ENCODE results near the gene RSPH6A. TPM values are rescaled to one million over a fixed set of nuclear protein-coding genes. Genes with fewer than 3 reads are reported as not detected.

RSPH6A gene
- total RNA-seq, 4 donors from 2014 or later, result 0.30 TPM; not detected in 3

- Histone ChIP-seq H3K4me1 (no peaks in the 10 kb centered on the region), H3K9me3 (no peaks in the 10 kb centered on the region), H3K27me3 (no peaks in the 10 kb centered on the region), H3K4me3 (no peak overlapping the region), H3K27ac (no peak overlapping the region), H3K36me3 (peaks cover 8 to 97% (median 42%) of the 10 kb centered on the region in 3 donors)
- TF ChIP-seq POLR2A (IDR thresholded peaks at IDR 0.05), result no peak
- no peak for TF ChIP-seq CTCF (IDR thresholded peaks at IDR 0.05)
- no peak for TF ChIP-seq EP300 (IDR thresholded peaks at IDR 0.05)
- no peak for DNase-seq (ENCODE audit: low spot score in 2 of 2)
- WGBS, 2 donors, result 86 to 93% methylated on average over 10 of the region's 10 CpGs
Observed at GRCh38 chr19:45852145-45852750, 37.1 kb upstream of the RSPH6A start.

- no peak for DNase-seq (ENCODE audit: low spot score in 2 of 2)
- WGBS, 2 donors, result 90 to 91% methylated on average over 4 of the region's 4 CpGs
Observed at GRCh38 chr19:45848922-45849321, 33.8 kb upstream of the RSPH6A start.

GRCh38 chr19:45847663-45848062 lies 32.6 kb upstream of the RSPH6A start:
- 85 to 88% methylated on average over 13 of the region's 13 CpGs for WGBS, 2 donors
- Histone ChIP-seq H3K4me1 (no peaks in the 10 kb centered on the region), H3K36me3 (peaks cover 11 to 100% (median 44%) of the 10 kb centered on the region in 3 donors), H3K27me3 (no peaks in the 10 kb centered on the region), H3K9me3 (no peaks in the 10 kb centered on the region), H3K27ac (no peak overlapping the region), H3K4me3 (no peak overlapping the region)
- DNase-seq (ENCODE audit: low spot score in 2 of 2), result no peak
- TF ChIP-seq CTCF (IDR thresholded peaks at IDR 0.05) (no peak), EP300 (IDR thresholded peaks at IDR 0.05) (no peak), POLR2A (IDR thresholded peaks at IDR 0.05) (no peak)

More at GRCh38 chr19:45848922-45849321, 33.8 kb upstream of the RSPH6A start:
- no peaks in the 10 kb centered on the region for H3K27me3 ChIP-seq
- H3K36me3 ChIP-seq, result peaks cover 8 to 100% (median 42%) of the 10 kb centered on the region in 3 donors
- no peak overlapping the region for H3K4me3 ChIP-seq
- H3K9me3 ChIP-seq, result no peaks in the 10 kb centered on the region
- no peaks in the 10 kb centered on the region for H3K4me1 ChIP-seq
- H3K27ac ChIP-seq, result no peak overlapping the region
- TF ChIP-seq CTCF (IDR thresholded peaks at IDR 0.05), result no peak
- TF ChIP-seq EP300 (IDR thresholded peaks at IDR 0.05), result no peak
- no peak for TF ChIP-seq POLR2A (IDR thresholded peaks at IDR 0.05)

GRCh38 chr19:45842198-45842597 lies 27.1 kb upstream of the RSPH6A start:
- no peak for TF ChIP-seq CTCF (IDR thresholded peaks at IDR 0.05)
- no peak for TF ChIP-seq POLR2A (IDR thresholded peaks at IDR 0.05)
- TF ChIP-seq EP300 (IDR thresholded peaks at IDR 0.05), result no peak
- DNase-seq (ENCODE audit: low spot score in 2 of 2), result no peak
- H3K36me3 ChIP-seq, result peaks cover 2 to 100% (median 21%) of the 10 kb centered on the region in 3 donors
- 94 to 96% methylated on average over 14 of the region's 14 CpGs for WGBS, 2 donors
- H3K4me1 ChIP-seq, result no peaks in the 10 kb centered on the region
- no peaks in the 10 kb centered on the region for H3K27me3 ChIP-seq
- no peaks in the 10 kb centered on the region for H3K9me3 ChIP-seq
- no peak overlapping the region for H3K4me3 ChIP-seq
- no peak overlapping the region for H3K27ac ChIP-seq

- Histone ChIP-seq H3K4me3 (no peak overlapping the region), H3K4me1 (no peaks in the 10 kb centered on the region), H3K36me3 (peaks cover 6 to 100% (median 9%) of the 10 kb centered on the region in 3 donors), H3K9me3 (no peaks in the 10 kb centered on the region), H3K27ac (no peak overlapping the region), H3K27me3 (no peaks in the 10 kb centered on the region)
- no peak for TF ChIP-seq EP300 (IDR thresholded peaks at IDR 0.05)
- no peak for TF ChIP-seq POLR2A (IDR thresholded peaks at IDR 0.05)
- no peak for TF ChIP-seq CTCF (IDR thresholded peaks at IDR 0.05)
- DNase-seq (ENCODE audit: low spot score in 2 of 2), result no peak
- 87 to 92% methylated on average over 7 of the region's 7 CpGs for WGBS, 2 donors
Observed at GRCh38 chr19:45834970-45835369, 19.9 kb upstream of the RSPH6A start.
